RWPE1 (cell line): ENCODE data around the gene CRACR2A.

Experiments used
- CTCF ChIA-PET: fragments of 350-600 bp; sonication (Branson Sonifier 250); formaldehyde crosslinking; extraction: SDS; loops from one replicate; lab custom pipeline; 2021; lab: Yijun Ruan, JAX
- POLR2A ChIA-PET: fragments of 400-600 bp; formaldehyde crosslinking; extraction: SDS; loops from one replicate; lab custom pipeline; 2020; ENCODE audit warnings: antibody characterized with exemption; ENCODE audit not compliant: low non-redundant PET; lab: Yijun Ruan, JAX
- DNase-seq: peaks from one replicate; pipeline ENCODE4 v3.0.0; 2012; ENCODE audit warnings: low spot score
- H3K27ac ChIP-seq: fragments of 450-650 bp; 2 replicates; pipeline ENCODE4 v1.5.1; 2017
- CTCF ChIP-seq: fragments of 450-650 bp; conservative IDR thresholded peaks from 2 replicates; pipeline ENCODE4 v1.5.1; 2017; ENCODE audit warnings: low read depth, mild to moderate bottlenecking

Gene CRACR2A

DNA sequence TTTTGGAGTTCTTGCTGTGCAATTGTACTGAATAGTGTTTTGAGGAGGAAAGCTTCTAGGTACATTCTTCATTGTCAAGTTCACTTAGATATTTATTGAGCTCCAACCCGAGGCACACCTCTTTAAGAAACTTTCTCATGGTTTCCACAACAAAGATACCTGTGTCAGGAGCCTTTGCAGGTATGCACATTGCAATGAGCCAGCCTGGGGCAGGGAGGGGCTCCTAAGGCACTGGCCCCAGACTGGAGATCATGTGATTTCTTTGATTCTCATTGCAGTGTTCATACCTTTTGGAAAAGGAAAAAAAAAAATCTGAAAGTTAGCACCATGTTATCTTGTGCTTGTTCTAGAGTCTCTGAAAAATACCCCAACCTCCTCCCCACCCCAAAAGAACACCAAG is 181.6 kb downstream of the CRACR2A start:
- H3K27ac ChIP-seq, result no peak overlapping the region
- TF ChIP-seq CTCF, result no peak
- no peak for DNase-seq
- ChIA-PET POLR2A (no interaction called here), CTCF (no interaction called here)

DNA sequence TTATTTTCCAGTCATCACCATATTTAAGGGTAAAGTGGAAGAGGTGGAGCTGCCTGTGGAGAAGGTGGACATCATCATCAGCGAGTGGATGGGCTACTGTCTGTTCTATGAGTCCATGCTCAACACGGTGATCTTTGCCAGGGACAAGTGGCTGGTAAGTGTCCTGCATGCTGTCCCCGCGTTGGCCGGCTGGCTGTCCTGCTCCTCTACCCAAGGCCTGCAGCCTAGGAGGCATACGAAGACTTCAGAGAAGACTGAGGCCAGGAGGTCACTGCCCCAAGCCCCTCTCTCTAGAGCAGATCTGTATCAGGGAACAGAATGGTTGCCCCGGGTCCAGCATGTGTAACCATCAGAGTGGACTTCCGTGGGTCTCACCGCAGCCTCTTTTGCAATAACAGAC is 184.2 kb downstream of the CRACR2A start:
- CTCF ChIA-PET, result no interaction called here
- POLR2A ChIA-PET, result no interaction called here
- TF ChIP-seq CTCF, result no peak
- no peak overlapping the region for H3K27ac ChIP-seq
- no peak for DNase-seq

GRCh38 chr12:3565985-3566384 is 186.9 kb downstream of the CRACR2A start:
- H3K27ac ChIP-seq, result no peak overlapping the region
- TF ChIP-seq CTCF, result no peak
- ChIA-PET POLR2A (no interaction called here), CTCF (no interaction called here)
- no peak for DNase-seq
